Measurements from ENCODE around the gene MVK. TPM values are rescaled to one million over a fixed set of nuclear protein-coding genes. Genes with fewer than 3 reads are reported as not detected.

The MVK gene
- total RNA-seq, 1 experiment from 2014 or later = 19.2 TPM

- Mint-ChIP-seq H3K27ac (peak overlapping the region in 2 of 3 experiments; percentile 63 to 79; a peak in 3 of 7 replicates), H3K27me3 (ENCODE audit: low read depth) (peaks cover 2% of the 10 kb centered on the region; the same call in 1 of the 2 replicates), H3K4me1 (peaks cover 2 to 6% of the 10 kb centered on the region in 2 experiments; a peak in 3 of 4 replicates), H3K9me3 (no peaks in the 10 kb centered on the region; a peak in 1 of 5 replicates), H3K36me3 (ENCODE audit: insufficient read depth in 1 of 3, low read depth in 3 of 3) (peaks cover 13 to 15% (median 14%) of the 10 kb centered on the region in 3 experiments), H3K4me3 (no peak overlapping the region)
- Histone ChIP-seq H3K27me3 (ENCODE audit: insufficient read depth, low read length) (no peaks in the 10 kb centered on the region), H2BK15ac (ENCODE audit: low read depth, low read length) (no peak overlapping the region), H4K91ac (ENCODE audit: insufficient read length, low read depth, low read length) (no peak overlapping the region), H3K9me3 (ENCODE audit: control insufficient read depth, low read depth, low read length) (no peaks in the 10 kb centered on the region), H2AK5ac (ENCODE audit: insufficient read length, low read length) (no peak overlapping the region), H3K23ac (ENCODE audit: insufficient read length, low read depth, low read length) (no peak overlapping the region), H3K27ac (ENCODE audit: insufficient read length, low read depth, low read length) (no peak overlapping the region), H3K4ac (ENCODE audit: low read depth, low read length) (no peak overlapping the region), H3K4me1 (ENCODE audit: insufficient read depth, low read length) (no peaks in the 10 kb centered on the region), H3K9ac (ENCODE audit: extremely low read depth, insufficient read length, low read length) (no peak overlapping the region), H2AFZ (ENCODE audit: low read length) (no peak overlapping the region), H4K20me1 (ENCODE audit: control insufficient read depth, insufficient read depth, insufficient read length) (no peaks in the 10 kb centered on the region), H2BK120ac (ENCODE audit: low read depth, low read length, poor library complexity, severe bottlenecking) (no peak overlapping the region), H3K4me2 (ENCODE audit: insufficient read depth, insufficient read length, low read length) (no peak overlapping the region), H4K5ac (ENCODE audit: insufficient read length, low read depth, low read length) (no peak overlapping the region), H2BK20ac (ENCODE audit: low read depth, low read length, poor library complexity, severe bottlenecking) (no peak overlapping the region), H3K79me1 (ENCODE audit: insufficient read depth, low read depth, low read length, poor library complexity, severe bottlenecking) (no peaks in the 10 kb centered on the region), H3K79me2 (ENCODE audit: insufficient read depth, low read length) (no peaks in the 10 kb centered on the region), H3K23me2 (ENCODE audit: insufficient read length, low read depth, low read length, poor library complexity, severe bottlenecking) (no peaks in the 10 kb centered on the region), H4K8ac (replicated peaks; ENCODE audit: insufficient read length, low read depth, low read length) (no peak overlapping the region), H3K14ac (ENCODE audit: insufficient read depth, low read length) (no peak overlapping the region; the same call in 1 of the 2 replicates), H2BK12ac (ENCODE audit: insufficient read length, low read depth, low read length) (no peak overlapping the region), H2BK5ac (ENCODE audit: insufficient read length, low read length) (no peak overlapping the region), H3T11ph (ENCODE audit: low read length) (no peak overlapping the region), H3K18ac (ENCODE audit: insufficient read length, low read depth, low read length) (no peak overlapping the region), H3K56ac (ENCODE audit: insufficient read length, low read depth, low read length) (no peak overlapping the region)
- WGBS (ENCODE audit: extremely low coverage, insufficient read length, low lambda C conversion rate) = no CpG with 5 or more reads among the region's 25 CpGs
- TF ChIP-seq CTCF (conservative IDR thresholded peaks at IDR 0.05) = no peak
- no peak for DNase-seq
These were observed 15.0 kb upstream of the MVK start for GRCh38 chr12:109558374-109559199.

All from H9 (cell line).